GM06990 (cell line): ENCODE data around the gene ZNF835.

Source experiments
- DNase-seq: peaks from one replicate; pipeline ENCODE4 v3.0.0-alpha.2; 2011; ENCODE audit not compliant: insufficient read length; ENCODE audit errors: extremely low read depth
- H3K27me3 ChIP-seq: replicated peaks from 2 replicates; pipeline ENCODE4 v1.6.0; 2011; ENCODE audit warnings: low read length; ENCODE audit not compliant: control insufficient read depth, insufficient read depth
- H3K36me3 ChIP-seq: 2 replicates; pipeline ENCODE4 v1.5.1; 2011; ENCODE audit warnings: low read length; ENCODE audit not compliant: control insufficient read depth, insufficient read depth
- H3K4me3 ChIP-seq: replicated peaks from 2 replicates; pipeline ENCODE4 v1.5.1; 2011; ENCODE audit warnings: low read depth, mild to moderate bottlenecking, control low read depth, low read length
- TF ChIP-seq, protein P1 (sequence below): IDR thresholded peaks from 2 replicates; pipeline ENCODE4 v1.5.1; 2011; ENCODE audit warnings: low read length, control low read depth, mild to moderate bottlenecking, inconsistent platforms; ENCODE audit not compliant: insufficient read depth, poor library complexity, severe bottlenecking

The ZNF835 gene

DNA sequence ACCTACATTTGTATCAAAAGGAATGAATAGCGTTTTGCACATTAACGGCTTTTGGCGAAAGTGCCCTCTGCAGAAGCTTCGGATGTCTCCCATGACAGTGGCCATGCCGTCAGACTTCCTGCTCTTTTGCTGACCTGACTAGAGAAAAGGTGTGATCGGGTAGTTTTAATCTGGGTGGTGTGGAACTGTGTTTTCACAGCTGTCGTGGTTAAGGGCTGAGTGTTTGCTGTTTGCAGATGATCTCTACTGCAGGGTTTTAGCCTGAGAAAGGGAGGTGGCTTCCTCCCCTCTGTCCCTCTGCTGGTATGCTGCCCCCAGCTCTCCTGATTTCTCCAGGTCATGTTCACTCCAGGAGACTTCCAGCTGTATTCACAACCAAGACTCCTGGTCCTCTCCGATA lies 54.0 kb downstream of the ZNF835 start:
- Histone ChIP-seq H3K4me3 (no peak overlapping the region), H3K36me3 (peaks cover 2% of the 10 kb centered on the region), H3K27me3 (no peaks in the 10 kb centered on the region)
- TF ChIP-seq, protein P1, sequence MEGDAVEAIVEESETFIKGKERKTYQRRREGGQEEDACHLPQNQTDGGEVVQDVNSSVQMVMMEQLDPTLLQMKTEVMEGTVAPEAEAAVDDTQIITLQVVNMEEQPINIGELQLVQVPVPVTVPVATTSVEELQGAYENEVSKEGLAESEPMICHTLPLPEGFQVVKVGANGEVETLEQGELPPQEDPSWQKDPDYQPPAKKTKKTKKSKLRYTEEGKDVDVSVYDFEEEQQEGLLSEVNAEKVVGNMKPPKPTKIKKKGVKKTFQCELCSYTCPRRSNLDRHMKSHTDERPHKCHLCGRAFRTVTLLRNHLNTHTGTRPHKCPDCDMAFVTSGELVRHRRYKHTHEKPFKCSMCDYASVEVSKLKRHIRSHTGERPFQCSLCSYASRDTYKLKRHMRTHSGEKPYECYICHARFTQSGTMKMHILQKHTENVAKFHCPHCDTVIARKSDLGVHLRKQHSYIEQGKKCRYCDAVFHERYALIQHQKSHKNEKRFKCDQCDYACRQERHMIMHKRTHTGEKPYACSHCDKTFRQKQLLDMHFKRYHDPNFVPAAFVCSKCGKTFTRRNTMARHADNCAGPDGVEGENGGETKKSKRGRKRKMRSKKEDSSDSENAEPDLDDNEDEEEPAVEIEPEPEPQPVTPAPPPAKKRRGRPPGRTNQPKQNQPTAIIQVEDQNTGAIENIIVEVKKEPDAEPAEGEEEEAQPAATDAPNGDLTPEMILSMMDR: no peak
- DNase-seq: no peak

DNA sequence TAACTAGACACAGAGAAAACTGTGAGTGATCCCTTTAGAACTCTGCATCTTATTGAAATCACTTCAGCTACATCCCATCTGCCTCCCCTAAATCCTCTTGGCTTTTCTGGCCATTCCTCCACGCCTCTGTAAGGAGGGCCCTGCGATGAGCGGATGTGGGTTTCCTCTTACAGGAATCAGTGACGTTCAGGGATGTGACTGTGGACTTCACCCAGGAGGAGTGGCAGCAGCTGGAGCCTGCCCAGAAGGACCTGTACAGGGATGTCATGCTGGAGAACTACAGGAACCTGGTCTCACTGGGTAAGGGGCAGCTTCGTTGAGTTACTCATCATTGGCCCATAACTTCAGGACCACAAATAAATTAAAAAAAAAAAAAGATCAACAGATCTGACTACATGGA lies 57.9 kb downstream of the ZNF835 start:
- no peak overlapping the region for H3K4me3 ChIP-seq
- H3K27me3 ChIP-seq: no peaks in the 10 kb centered on the region
- no peak for DNase-seq
- TF ChIP-seq, protein P1: no peak
- H3K36me3 ChIP-seq: no peaks in the 10 kb centered on the region

DNA sequence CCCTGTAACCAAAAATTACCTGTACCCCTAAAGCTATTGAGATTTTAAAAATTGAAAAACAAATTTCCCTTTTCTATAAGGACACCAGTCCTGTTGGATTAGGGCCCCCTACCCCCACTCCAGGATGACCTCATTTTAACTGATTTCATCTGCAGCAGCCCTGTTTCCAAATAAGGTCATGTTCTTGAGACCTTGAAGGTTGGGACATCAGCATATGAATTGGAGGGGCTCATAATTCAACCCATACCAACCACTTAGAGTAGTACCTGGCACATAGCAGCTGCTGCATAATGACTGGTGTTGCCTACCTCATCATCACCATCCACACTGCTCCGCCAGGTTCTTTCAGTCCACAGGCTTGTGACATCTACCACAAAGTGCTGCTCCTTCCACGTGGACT lies 58.8 kb downstream of the ZNF835 start:
- no peak for DNase-seq
- no peaks in the 10 kb centered on the region for H3K27me3 ChIP-seq
- TF ChIP-seq, protein P1: no peak
- no peaks in the 10 kb centered on the region for H3K36me3 ChIP-seq
- no peak overlapping the region for H3K4me3 ChIP-seq
